NCI-H345 (cell line): ENCODE measurements around the gene PHLDB1.

Experiments
- DNase-seq: peaks from one replicate; lab custom pipeline; 2025; lab: John Stamatoyannopoulos, UW

PHLDB1 gene

GRCh38 chr11:118639899-118640298 lies 32.5 kb downstream of the PHLDB1 start:
- DNase-seq, result no peak

- DNase-seq, result peak; percentile 44
Measured at GRCh38 chr11:118640332-118641154, 33.1 kb downstream of the PHLDB1 start.

- DNase-seq, result peak; percentile 89
Measured at GRCh38 chr11:118641397-118642019, 34.1 kb downstream of the PHLDB1 start.

GRCh38 chr11:118643142-118643994 lies 36.0 kb downstream of the PHLDB1 start:
- DNase-seq, result no peak

- DNase-seq, result no peak
Measured at GRCh38 chr11:118643995-118644345, 36.6 kb downstream of the PHLDB1 start.

- DNase-seq, result no peak
Measured at GRCh38 chr11:118644496-118644895, 37.1 kb downstream of the PHLDB1 start.

- DNase-seq, result no peak
Measured at GRCh38 chr11:118645066-118645715, 37.8 kb downstream of the PHLDB1 start.

GRCh38 chr11:118646393-118646792 lies 39.0 kb downstream of the PHLDB1 start:
- DNase-seq, result no peak

GRCh38 chr11:118648291-118648690 lies 40.9 kb downstream of the PHLDB1 start:
- DNase-seq, result no peak

GRCh38 chr11:118649941-118650340 lies 42.5 kb downstream of the PHLDB1 start:
- no peak for DNase-seq

- no peak for DNase-seq
Measured at GRCh38 chr11:118650366-118650765, 43.0 kb downstream of the PHLDB1 start.

- no peak for DNase-seq
Measured at GRCh38 chr11:118651820-118652219, 44.4 kb downstream of the PHLDB1 start.

- no peak for DNase-seq
Measured at GRCh38 chr11:118652681-118653181, 45.3 kb downstream of the PHLDB1 start.

GRCh38 chr11:118653684-118654390 lies 46.4 kb downstream of the PHLDB1 start:
- no peak for DNase-seq

- DNase-seq, result no peak
Measured at GRCh38 chr11:118655486-118656190, 48.2 kb downstream of the PHLDB1 start.

GRCh38 chr11:118656563-118657165 lies 49.2 kb downstream of the PHLDB1 start:
- no peak for DNase-seq

GRCh38 chr11:118657238-118657637 lies 49.8 kb downstream of the PHLDB1 start:
- no peak for DNase-seq

- no peak for DNase-seq
Measured at GRCh38 chr11:118657709-118658428, 50.5 kb downstream of the PHLDB1 start.
